ENCODE results near the gene COQ3. TPM values are rescaled to one million over a fixed set of nuclear protein-coding genes. Genes with fewer than 3 reads are reported as not detected.

COQ3 gene
- total and polyA plus RNA-seq, 2 of the 8 experiments (the other 6 are each of a cell fraction or from before 2014, with no cell fraction given) = 8.4 to 16.2 TPM

DNA sequence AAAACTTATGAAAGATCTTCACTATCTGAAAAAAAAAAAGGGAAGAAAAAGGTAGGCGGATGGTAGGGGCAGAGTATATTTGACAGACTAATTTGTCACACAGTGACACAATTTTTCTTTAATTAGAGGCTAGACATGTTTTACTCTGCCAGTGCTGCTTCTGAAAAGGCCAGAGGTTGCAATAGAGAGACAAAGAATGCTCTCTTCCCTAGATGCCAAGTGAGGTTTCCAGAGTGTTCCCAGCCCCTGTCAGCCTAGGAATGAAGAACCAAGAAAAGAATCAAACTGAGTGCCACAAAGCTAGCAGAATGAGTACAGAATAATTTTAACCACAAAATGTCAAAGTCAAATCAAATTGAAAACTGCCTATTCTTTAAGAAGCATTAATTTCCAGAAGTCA is 18.1 kb upstream of the COQ3 start (continued):
- no peak for TF ChIP-seq ZNF274 (IDR thresholded peaks at IDR 0.05; ENCODE audit: borderline replicate concordance, extremely low read depth, low read length)
- no peak for TF ChIP-seq ASH2L (IDR thresholded peaks at IDR 0.05; ENCODE audit: low read length)
- TF ChIP-seq GABPA (IDR thresholded peaks at IDR 0.05; ENCODE audit: borderline replicate concordance, insufficient read depth, low read length) = no peak
- no peak for TF ChIP-seq HDAC6 (IDR thresholded peaks at IDR 0.05; ENCODE audit: low read depth, low read length)
- TF ChIP-seq TCF12 (IDR thresholded peaks at IDR 0.05; ENCODE audit: low read depth, low read length) = no peak
- TF ChIP-seq JUND (IDR thresholded peaks at IDR 0.05; ENCODE audit: low read length) = no peak
- TF ChIP-seq KDM5A (IDR thresholded peaks at IDR 0.05; ENCODE audit: low read length) = no peak

Measured in H1 (cell line).